Pancreas (tissue), 10 donors: ENCODE data around the gene CD4. TPM values are rescaled to one million over a fixed set of nuclear protein-coding genes. Genes with fewer than 3 reads are reported as not detected.
A peak's percentile ranks its signal among the peaks of the same experiment; 100 is the strongest.

Experiments
- ATAC-seq, 4 donors: fragments of 200-7000 bp; cut with Tn5 transposase; one replicate each; pipeline versions ENCODE4 v1.8.0 to v1.9.1; 2020; ENCODE audit warnings: mild to moderate bottlenecking in 4 of 4, moderate library complexity in 4 of 4
- DNase-seq, 6 donors: peaks; one replicate each; pipeline ENCODE4 v3.0.0-alpha.2; 2020
- FAIRE-seq: peaks from 2 replicates; lab custom pipeline; 2012; peaks lifted over from hg19 to GRCh38; lab: Jason Lieb, UNC
- H3K27ac ChIP-seq, 4 donors: fragments of 200-600 bp; sonication (generic); 1 replicate in 3 of 4; 2 replicates in 1 of 4; pipeline versions ENCODE4 v1.5.0 to v1.8.0; 2020
- H3K27me3 ChIP-seq, 4 donors: fragments of 200-600 bp; one replicate each; pipeline ENCODE4 v1.8.0; 2021
- H3K36me3 ChIP-seq, 3 donors: fragments of 200-600 bp; sonication (generic) in 1 of 3; one replicate each; pipeline versions ENCODE4 v1.5.0 to v1.8.0; 2020 to 2021
- H3K4me1 ChIP-seq, 3 donors: fragments of 200-600 bp; one replicate each; pipeline ENCODE4 v1.8.0; 2021
- H3K4me3 ChIP-seq, 4 donors: fragments of 200-600 bp; sonication (generic) in 2 of 4; one replicate each; pipeline versions ENCODE4 v1.5.0 to v1.8.0; 2020 to 2021
- H3K9me3 ChIP-seq, 4 donors: fragments of 200-600 bp; one replicate each; pipeline ENCODE4 v1.8.0; 2021
- CTCF ChIP-seq, 4 donors: fragments of 200-600 bp; sonication (generic) in 3 of 4; IDR thresholded peaks; one replicate each; pipeline versions ENCODE4 v1.5.0 to v1.8.0; 2021; ENCODE audit warnings: antibody characterized with exemption in 4 of 4
- WGBS, 2 donors: extraction: QIAGEN DNeasy Blood & Tissue Kit; methylation state at CpG; one replicate each; pipeline ENCODE4 v1.1.7; 2013; 5-methylcytosine and 5-hydroxymethylcytosine counted together
- intact Hi-C, 3 donors: fragments of 100-400 bp; cut with DNase I; formaldehyde crosslinking; loops; one replicate each; pipeline versions ENCODE4 v1.11.1 to v1.14.2; 2022
- polyA plus RNA-seq, 2 donors: library from polyadenylated mRNA; stranded (reverse); fragments of 200-250 nt; gene quantifications; one replicate each; pipeline ENCODE4 v1.2.3, GENCODE V29; 2013
- total RNA-seq, 6 donors: library from RNA; stranded (reverse); fragmentation: NEBNext Ultra II Directional in 4 of 6; extraction: Animal tissue kit (Norgen Biotek cat#: 25700) in 4 of 6; gene quantifications; one replicate each; pipeline versions ENCODE4 v1.2.1 to v1.2.4, GENCODE V29; 2021 to 2023
- donor health status: healthy with polysubstance abuse.
- donor health status: DM: no; HTN: no; CAD: no; lungs with moderate emphysema.
- donor health status: DM: no; HTN: no; CAD: no.
- donor health status: control.
- donor health status: control.
- donor health status: Bipolar disorder and iron deficiency.
- donor health status: DM: yes; HTN: yes; CAD: no.
- donor health status: DM: no; HTN: no; CAD: no.
- donor health status: DM: no; HTN: no; CAD: no.
- donor health status: DM: yes; HTN: yes; CAD: no.

CD4 gene
- total and polyA plus RNA-seq, 8 donors: 1.2 to 19.9 (median 2.1) TPM

- Histone ChIP-seq H3K36me3 (no peaks in the 10 kb centered on the region), H3K4me1 (peaks cover 5 to 29% (median 16%) of the 10 kb centered on the region in 3 donors), H3K9me3 (no peaks in the 10 kb centered on the region), H3K27me3 (no peaks in the 10 kb centered on the region), H3K4me3 (peak overlapping the region; percentile 47 to 83 (median 62)), H3K27ac (peak overlapping the region in 2 of 4 donors; percentile 84 to 90)
- FAIRE-seq (no peak), DNase-seq (no peak), ATAC-seq (peak in 1 of 4 donors; percentile 1)
- no peak for TF ChIP-seq CTCF (IDR thresholded peaks at IDR 0.05)
- 16 to 28% methylated on average over 30 to 44 of the region's 44 CpGs for WGBS, 2 donors
- intact Hi-C loops: no loop called here
Observed at GRCh38 chr12:6767353-6768319, 21.7 kb upstream of the CD4 start.

DNA sequence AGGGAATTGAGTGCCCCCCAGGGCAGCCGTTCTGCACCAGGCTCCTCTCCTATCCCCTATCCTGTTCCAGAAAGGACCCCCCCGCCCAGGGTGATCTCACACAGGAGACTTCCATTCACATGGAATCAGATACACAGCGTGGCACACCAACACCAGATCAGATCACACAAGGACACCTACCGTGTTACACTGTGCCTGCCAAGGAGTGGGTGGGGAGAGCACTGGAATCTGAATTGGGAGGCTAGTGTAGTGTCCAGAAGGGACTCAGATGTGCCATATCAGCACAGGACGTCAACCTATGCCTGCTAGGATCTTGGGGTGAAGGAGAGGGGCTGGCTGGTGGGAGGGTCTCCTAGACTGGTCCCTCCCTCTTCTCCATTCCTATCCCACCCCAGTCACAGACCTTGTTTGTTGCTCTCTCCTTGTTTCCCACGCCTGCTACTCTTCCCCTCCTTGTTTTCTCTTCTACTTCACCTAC, 20.9 kb upstream of the CD4 start:
- no peak for FAIRE-seq
- peaks cover 5 to 25% (median 16%) of the 10 kb centered on the region in 3 donors for H3K4me1 ChIP-seq

GRCh38 chr12:6768990-6769389, 20.3 kb upstream of the CD4 start:
- no peak overlapping the region for H3K4me3 ChIP-seq
- intact Hi-C loops: no loop called here
- no peak for TF ChIP-seq CTCF (IDR thresholded peaks at IDR 0.05)
- FAIRE-seq: no peak
- H3K27ac ChIP-seq: no peak overlapping the region
- no peaks in the 10 kb centered on the region for H3K27me3 ChIP-seq
- H3K4me1 ChIP-seq: peaks cover 5 to 20% (median 12%) of the 10 kb centered on the region in 3 donors
- DNase-seq: peak in 1 of 6 donors; percentile 33
- H3K9me3 ChIP-seq: no peaks in the 10 kb centered on the region
- H3K36me3 ChIP-seq: no peaks in the 10 kb centered on the region
- 80 to 85% methylated on average over 6 of the region's 6 CpGs for WGBS, 2 donors
- ATAC-seq: no peak

More for the DNA sequence above, 20.9 kb upstream of the CD4 start:
- intact Hi-C loops: no loop called here
- DNase-seq (no peak), ATAC-seq (no peak)
- WGBS, 2 donors: 55 to 64% methylated on average over 6 of the region's 6 CpGs
- Histone ChIP-seq H3K27ac (no peak overlapping the region), H3K27me3 (no peaks in the 10 kb centered on the region), H3K4me3 (peak overlapping the region in 2 of 4 donors; percentile 63 to 83), H3K36me3 (no peaks in the 10 kb centered on the region), H3K9me3 (no peaks in the 10 kb centered on the region)
- no peak for TF ChIP-seq CTCF (IDR thresholded peaks at IDR 0.05)

DNA sequence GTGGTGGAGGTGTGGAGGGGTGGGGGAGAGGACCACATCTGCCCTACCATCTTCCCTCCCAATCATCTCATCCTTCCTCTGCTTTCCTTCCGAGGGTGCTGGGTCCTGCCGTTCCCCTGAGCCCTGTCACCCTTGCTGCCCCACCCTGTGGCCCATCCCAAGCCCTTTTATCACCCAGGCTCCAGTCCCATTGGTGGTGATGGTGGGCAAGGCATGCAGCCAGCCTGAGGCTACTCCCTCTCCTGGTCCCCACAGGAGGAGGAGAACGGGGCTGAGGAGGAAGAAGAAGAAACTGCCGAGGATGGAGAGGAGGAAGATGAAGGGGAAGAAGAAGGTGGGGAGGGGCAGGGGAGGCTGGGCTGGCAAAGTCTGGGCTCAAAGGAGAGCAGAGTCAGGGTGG, 19.7 kb upstream of the CD4 start:
- H3K27ac ChIP-seq: no peak overlapping the region

More for the DNA sequence above, 19.7 kb upstream of the CD4 start:
- no peak for ATAC-seq
- WGBS, 2 donors: 74% methylated on average over 4 of the region's 4 CpGs
- Histone ChIP-seq H3K27me3 (no peaks in the 10 kb centered on the region), H3K4me1 (peaks cover 5 to 18% (median 11%) of the 10 kb centered on the region in 3 donors), H3K9me3 (no peaks in the 10 kb centered on the region), H3K36me3 (no peaks in the 10 kb centered on the region), H3K4me3 (no peak overlapping the region)
- intact Hi-C loops: no loop called here
- DNase-seq: no peak
- no peak for FAIRE-seq
- TF ChIP-seq CTCF (IDR thresholded peaks at IDR 0.05): no peak
